Activated CD8-positive, alpha-beta T cell treated with anti-CD3 and anti-CD28 coated beads for 36 hours (primary cell): ENCODE results near the gene CHD1. TPM values are rescaled to one million over a fixed set of nuclear protein-coding genes. Genes with fewer than 3 reads are reported as not detected.

ENCODE experiments used
- ATAC-seq: fragments of 200-7000 bp; cut with Tn5 transposase; one replicate; pipeline ENCODE4 v1.10.0; 2021; ENCODE audit warnings: mild to moderate bottlenecking, moderate library complexity
- CTCF ChIA-PET: fragments of 350-600 bp; sonication (Branson Sonifier 250); formaldehyde crosslinking; loops from one replicate; lab custom pipeline; 2021; ENCODE audit warnings: antibody characterized with exemption; lab: Charles Lee
- POLR2A ChIA-PET: fragments of 350-600 bp; sonication (Branson Sonifier 250); formaldehyde crosslinking; loops from one replicate; lab custom pipeline; 2021; ENCODE audit warnings: antibody characterized with exemption; lab: Charles Lee
- DNase-seq: peaks from one replicate; pipeline ENCODE4 v3.0.0-alpha.2; 2020
- H3K27ac Mint-ChIP-seq: one replicate; pipeline ENCODE4 v1.8.0; 2021; ENCODE audit warnings: mild to moderate bottlenecking, mixed read lengths
- H3K27me3 Mint-ChIP-seq: one replicate; pipeline ENCODE4 v1.8.0; 2021; ENCODE audit warnings: mixed read lengths
- H3K36me3 Mint-ChIP-seq: one replicate; pipeline ENCODE4 v1.8.0; 2021; ENCODE audit warnings: low read depth, mixed read lengths
- H3K4me1 Mint-ChIP-seq: one replicate; pipeline ENCODE4 v1.8.0; 2021; ENCODE audit warnings: low read depth, mixed read lengths
- H3K4me3 Mint-ChIP-seq: one replicate; pipeline ENCODE4 v1.8.0; 2021; ENCODE audit warnings: mild to moderate bottlenecking, moderate library complexity, mixed read lengths
- H3K9me3 Mint-ChIP-seq: one replicate; pipeline ENCODE4 v1.8.0; 2021; ENCODE audit warnings: mixed read lengths
- intact Hi-C: fragments of 100-400 bp; cut with micrococcal nuclease; formaldehyde crosslinking; loops from one replicate; pipeline ENCODE4 v1.10.0; 2022
- total RNA-seq, 2 experiments: library from RNA; stranded (reverse); gene quantifications; one replicate each; pipeline ENCODE4 v1.2.3, GENCODE V29; 2021
- TF ChIP-seq, protein P1 (sequence below): fragments of 200-600 bp; IDR thresholded peaks from one replicate; pipeline ENCODE4 v1.8.0; 2022; ENCODE audit warnings: antibody characterized with exemption, mild to moderate bottlenecking

Gene CHD1
- total RNA-seq, 2 experiments from 2014 or later, result 52.0 to 52.8 TPM

- H3K36me3 Mint-ChIP-seq, result no peaks in the 10 kb centered on the region
- no peaks in the 10 kb centered on the region for H3K4me1 Mint-ChIP-seq
- no peaks in the 10 kb centered on the region for H3K27me3 Mint-ChIP-seq
- peaks cover 2% of the 10 kb centered on the region for H3K9me3 Mint-ChIP-seq
- POLR2A ChIA-PET, result no interaction called here
- no peak overlapping the region for H3K4me3 Mint-ChIP-seq
- intact Hi-C loops, result no loop called here
- CTCF ChIA-PET, result no interaction called here
- no peak for ATAC-seq
- DNase-seq, result no peak
- TF ChIP-seq, protein P1, sequence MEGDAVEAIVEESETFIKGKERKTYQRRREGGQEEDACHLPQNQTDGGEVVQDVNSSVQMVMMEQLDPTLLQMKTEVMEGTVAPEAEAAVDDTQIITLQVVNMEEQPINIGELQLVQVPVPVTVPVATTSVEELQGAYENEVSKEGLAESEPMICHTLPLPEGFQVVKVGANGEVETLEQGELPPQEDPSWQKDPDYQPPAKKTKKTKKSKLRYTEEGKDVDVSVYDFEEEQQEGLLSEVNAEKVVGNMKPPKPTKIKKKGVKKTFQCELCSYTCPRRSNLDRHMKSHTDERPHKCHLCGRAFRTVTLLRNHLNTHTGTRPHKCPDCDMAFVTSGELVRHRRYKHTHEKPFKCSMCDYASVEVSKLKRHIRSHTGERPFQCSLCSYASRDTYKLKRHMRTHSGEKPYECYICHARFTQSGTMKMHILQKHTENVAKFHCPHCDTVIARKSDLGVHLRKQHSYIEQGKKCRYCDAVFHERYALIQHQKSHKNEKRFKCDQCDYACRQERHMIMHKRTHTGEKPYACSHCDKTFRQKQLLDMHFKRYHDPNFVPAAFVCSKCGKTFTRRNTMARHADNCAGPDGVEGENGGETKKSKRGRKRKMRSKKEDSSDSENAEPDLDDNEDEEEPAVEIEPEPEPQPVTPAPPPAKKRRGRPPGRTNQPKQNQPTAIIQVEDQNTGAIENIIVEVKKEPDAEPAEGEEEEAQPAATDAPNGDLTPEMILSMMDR, result no peak
- H3K27ac Mint-ChIP-seq, result no peak overlapping the region
Measured at GRCh38 chr5:98843481-98843880, 85.3 kb downstream of the CHD1 start.

GRCh38 chr5:98840946-98841345 is 87.9 kb downstream of the CHD1 start:
- ChIA-PET POLR2A (no interaction called here), CTCF (interaction anchor here (0.7 to 2.5 kb wide), 7 partner anchors 9 to 220 kb away, joined by 3 to 16 read pairs (median 3); partner anchors contain the start of gene RGMB)
- TF ChIP-seq, protein P1, result no peak
- Mint-ChIP-seq H3K9me3 (peaks cover 2% of the 10 kb centered on the region), H3K4me1 (no peaks in the 10 kb centered on the region), H3K36me3 (peaks cover 1% of the 10 kb centered on the region), H3K4me3 (no peak overlapping the region), H3K27me3 (no peaks in the 10 kb centered on the region), H3K27ac (no peak overlapping the region)
- intact Hi-C loops, result no loop called here
- no peak for ATAC-seq
- DNase-seq, result no peak

- Mint-ChIP-seq H3K9me3 (peaks cover 2% of the 10 kb centered on the region), H3K4me3 (peak overlapping the region; percentile 23), H3K27me3 (no peaks in the 10 kb centered on the region), H3K4me1 (no peaks in the 10 kb centered on the region), H3K36me3 (peaks cover 1% of the 10 kb centered on the region), H3K27ac (no peak overlapping the region)
- ATAC-seq (peak; percentile 55), DNase-seq (peak; percentile 24)
- ChIA-PET CTCF (interaction anchor here (0.6 to 2.5 kb wide), 11 partner anchors 8 to 221 kb away, joined by 3 to 16 read pairs (median 3); partner anchors contain the start of gene RGMB), POLR2A (no interaction called here)
- TF ChIP-seq, protein P1, result peak; percentile 45
- intact Hi-C loops, result no loop called here
Measured at GRCh38 chr5:98839469-98840383, 89.1 kb downstream of the CHD1 start.

GRCh38 chr5:98836175-98836574 is 92.6 kb downstream of the CHD1 start:
- Mint-ChIP-seq H3K9me3 (no peaks in the 10 kb centered on the region), H3K27me3 (no peaks in the 10 kb centered on the region), H3K36me3 (peaks cover 1% of the 10 kb centered on the region), H3K27ac (no peak overlapping the region), H3K4me3 (no peak overlapping the region), H3K4me1 (no peaks in the 10 kb centered on the region)
- DNase-seq (no peak), ATAC-seq (no peak)
- intact Hi-C loops, result no loop called here
- CTCF ChIA-PET, result no interaction called here
- POLR2A ChIA-PET, result no interaction called here
- TF ChIP-seq, protein P1, result no peak
